Brain microvascular endothelial cell (primary cell): ENCODE measurements around the gene U2AF2.

Experiments
- DNase-seq: peaks from one replicate; pipeline ENCODE4 v3.0.0-alpha.2; 2020
- H3K27ac ChIP-seq: fragments of 250-450 bp; sonication (Bioruptor Pico); 2 replicates; pipeline ENCODE4 v1.5.1; 2020; ENCODE audit warnings: mild to moderate bottlenecking, moderate library complexity
- H3K27me3 ChIP-seq: fragments of 250-450 bp; sonication (Bioruptor Pico); replicated peaks from 2 replicates; pipeline ENCODE4 v1.5.1; 2020; ENCODE audit warnings: mild to moderate bottlenecking
- H3K36me3 ChIP-seq: fragments of 250-450 bp; sonication (Bioruptor Pico); replicated peaks from 2 replicates; pipeline ENCODE4 v1.5.1; 2020; ENCODE audit warnings: mild to moderate bottlenecking
- H3K4me3 ChIP-seq: 2 replicates; pipeline ENCODE4 v1.5.1; 2011; ENCODE audit warnings: low read depth, mild to moderate bottlenecking, control low read depth, low read length, moderate library complexity
- CTCF ChIP-seq: IDR thresholded peaks from 2 replicates; pipeline ENCODE4 v1.5.1; 2011; ENCODE audit warnings: low read depth, mild to moderate bottlenecking, moderate library complexity, low read length, control low read depth, inconsistent platforms; ENCODE audit errors: missing control alignments
- in situ Hi-C: cut with HindIII; loops from 2 replicates; pipeline ENCODE4 v1.10.0; 2017; ENCODE audit warnings: low sequenced_read_pairs, low pct_ligation_motif_present

Gene U2AF2

GRCh38 chr19:55674841-55675660 is 20.2 kb downstream of the U2AF2 start, which contains the start of gene EPN1:
TSS of gene EPN1 (plus strand) at chr19:55675226. CDS start at chr19:55678628, 3,402 bp downstream.
- Histone ChIP-seq H3K27ac (peak within 1 kb of the TSS; percentile 49), H3K36me3 (peaks cover 35% of the 10 kb centered on the region), H3K4me3 (peak within 1 kb of the TSS; percentile 85), H3K27me3 (no peaks in the 10 kb centered on the region)
- TF ChIP-seq CTCF: no peak
- in situ Hi-C loops: no loop called here
- peak; percentile 92 for DNase-seq

- peak overlapping the region; percentile 49 for H3K27ac ChIP-seq
- H3K4me3 ChIP-seq: peak overlapping the region; percentile 85
- DNase-seq: no peak
- no peaks in the 10 kb centered on the region for H3K27me3 ChIP-seq
- peaks cover 36% of the 10 kb centered on the region for H3K36me3 ChIP-seq
- TF ChIP-seq CTCF: no peak
- in situ Hi-C loops: no loop called here
Measured at GRCh38 chr19:55675661-55676354, 21.0 kb downstream of the U2AF2 start.

- peaks cover 38% of the 10 kb centered on the region for H3K36me3 ChIP-seq
- TF ChIP-seq CTCF: no peak
- no peak overlapping the region for H3K27ac ChIP-seq
- DNase-seq: no peak
- no peaks in the 10 kb centered on the region for H3K27me3 ChIP-seq
- in situ Hi-C loops: no loop called here
- H3K4me3 ChIP-seq: peak overlapping the region; percentile 85
Measured at GRCh38 chr19:55676383-55676782, 21.5 kb downstream of the U2AF2 start.

- peaks cover 38% of the 10 kb centered on the region for H3K36me3 ChIP-seq
- no peaks in the 10 kb centered on the region for H3K27me3 ChIP-seq
- TF ChIP-seq CTCF: no peak
- no peak for DNase-seq
- in situ Hi-C loops: no loop called here
- H3K4me3 ChIP-seq: no peak overlapping the region
- H3K27ac ChIP-seq: no peak overlapping the region
Measured at GRCh38 chr19:55676889-55677505, 22.2 kb downstream of the U2AF2 start.

GRCh38 chr19:55677572-55678028 is 22.8 kb downstream of the U2AF2 start:
- H3K27ac ChIP-seq: no peak overlapping the region
- no peak for DNase-seq
- no peak for TF ChIP-seq CTCF
- H3K4me3 ChIP-seq: no peak overlapping the region
- in situ Hi-C loops: no loop called here
- peaks cover 38% of the 10 kb centered on the region for H3K36me3 ChIP-seq
- no peaks in the 10 kb centered on the region for H3K27me3 ChIP-seq
